ACC112 (cell line): ENCODE data around the gene MSL2.
"Not testable (repeated sequence)": the region's sequence is repeated elsewhere in the genome, so short reads cannot be mapped to it uniquely, and the experiment has no call there.

Source experiments
- H2AFZ ChIP-seq: fragments of 200-600 bp; sonication (generic); one replicate; pipeline ENCODE4 v1.6.0; 2017; ENCODE audit warnings: antibody characterized with exemption, low read length; ENCODE audit not compliant: unreplicated experiment
- H3K27ac ChIP-seq: fragments of 200-600 bp; sonication (generic); 2 replicates; pipeline ENCODE4 v1.5.1; 2014; ENCODE audit warnings: low read depth, mild to moderate bottlenecking, antibody characterized with exemption, low read length, moderate library complexity
- H3K27me3 ChIP-seq: fragments of 200-600 bp; sonication (generic); 2 replicates; pipeline ENCODE4 v1.6.1; 2014; ENCODE audit warnings: mild to moderate bottlenecking, antibody characterized with exemption, low read length, moderate library complexity, mixed read lengths; ENCODE audit not compliant: insufficient read depth
- H3K36me3 ChIP-seq: fragments of 200-600 bp; sonication (generic); 2 replicates; pipeline ENCODE4 v1.6.1; 2016; ENCODE audit warnings: mild to moderate bottlenecking, antibody characterized with exemption, low read length, moderate library complexity, mixed read lengths; ENCODE audit not compliant: insufficient read depth
- H3K4me1 ChIP-seq: fragments of 200-600 bp; sonication (generic); one replicate; pipeline ENCODE4 v1.6.1; 2016; ENCODE audit warnings: low read length, mixed read lengths; ENCODE audit not compliant: insufficient read depth, unreplicated experiment, control insufficient read depth
- H3K4me3 ChIP-seq: fragments of 200-600 bp; sonication (generic); 2 replicates; pipeline ENCODE4 v1.5.1; 2014; ENCODE audit warnings: mild to moderate bottlenecking, low read depth, low read length
- H3K79me2 ChIP-seq: fragments of 200-600 bp; sonication (generic); one replicate; pipeline ENCODE4 v1.6.0; 2016; ENCODE audit warnings: low read length; ENCODE audit not compliant: control insufficient read depth, unreplicated experiment, insufficient read depth

Gene MSL2

DNA sequence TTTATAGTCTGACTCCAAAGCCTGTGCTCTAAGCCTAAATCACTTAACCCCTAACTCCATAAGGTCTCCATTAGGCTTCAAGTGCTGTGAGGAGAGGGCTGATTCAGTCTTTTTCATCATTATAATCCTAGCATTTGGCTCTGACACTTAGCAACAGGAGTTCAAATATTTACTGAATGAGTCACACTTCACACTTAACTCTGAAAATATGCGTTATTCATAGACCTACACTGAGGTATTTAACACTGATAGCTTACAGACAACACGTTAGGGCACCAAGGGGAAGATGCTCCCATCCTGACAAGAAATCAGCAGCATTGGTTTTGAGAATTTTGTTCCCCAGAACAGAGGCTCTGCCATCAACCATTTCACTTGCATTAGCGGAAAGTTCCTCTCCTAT is 53.5 kb downstream of the MSL2 start:
- no peak overlapping the region for H2AFZ ChIP-seq
- H3K4me3 ChIP-seq, result no peak overlapping the region
- no peaks in the 10 kb centered on the region for H3K27me3 ChIP-seq
- peaks cover 11% of the 10 kb centered on the region for H3K79me2 ChIP-seq
- H3K27ac ChIP-seq, result peak overlapping the region; percentile 60
- peaks cover 28% of the 10 kb centered on the region for H3K4me1 ChIP-seq
- peaks cover 15% of the 10 kb centered on the region for H3K36me3 ChIP-seq

DNA sequence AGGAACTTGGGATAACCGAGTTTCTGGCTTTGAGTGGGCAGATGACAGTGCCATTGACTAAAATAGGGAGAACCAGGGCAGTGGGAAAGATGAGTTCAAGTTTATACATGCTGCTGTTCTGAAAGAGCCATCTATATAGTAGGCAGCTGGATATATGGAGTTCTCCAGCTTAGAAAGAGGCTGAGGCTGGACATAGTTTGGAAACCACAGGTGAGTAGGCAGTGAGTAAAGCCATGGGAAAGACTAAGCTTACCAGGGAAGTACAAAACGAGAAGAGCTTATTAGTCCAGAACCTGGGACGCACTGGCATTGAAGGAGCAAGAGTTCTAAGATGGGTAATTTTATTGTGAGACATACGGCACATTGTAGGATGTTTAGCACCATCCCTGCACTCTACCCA is 54.2 kb downstream of the MSL2 start:
- Histone ChIP-seq H3K27ac (peak overlapping the region; percentile 60), H2AFZ (no peak overlapping the region), H3K4me1 (peaks cover 22% of the 10 kb centered on the region), H3K36me3 (peaks cover 10% of the 10 kb centered on the region), H3K4me3 (no peak overlapping the region), H3K27me3 (no peaks in the 10 kb centered on the region), H3K79me2 (peaks cover 5% of the 10 kb centered on the region)

DNA sequence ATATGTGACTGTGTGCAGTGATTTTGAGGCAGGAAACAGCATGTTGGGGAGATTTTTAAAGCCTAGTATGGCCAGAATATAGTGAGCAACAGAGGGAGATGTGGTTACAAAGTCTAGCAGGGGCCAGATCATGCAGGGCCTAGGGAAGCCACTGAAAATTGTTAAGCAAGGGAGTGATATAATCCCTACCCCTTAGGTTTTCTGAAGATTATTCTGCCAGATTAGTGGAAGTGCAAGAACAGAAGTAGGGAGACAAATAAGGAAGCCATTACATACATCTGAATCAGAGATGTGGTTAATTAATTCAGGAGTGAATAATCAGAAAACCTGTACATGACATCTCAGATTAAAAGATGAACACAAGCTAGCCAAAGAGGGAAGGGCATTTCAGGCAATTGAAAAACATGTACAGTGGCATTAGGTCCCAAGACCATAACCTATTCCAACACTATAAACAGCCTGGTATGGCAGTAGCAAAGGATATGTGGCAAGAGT is 54.8 kb downstream of the MSL2 start:
- Histone ChIP-seq H3K36me3 (peaks cover 10% of the 10 kb centered on the region), H3K27me3 (no peaks in the 10 kb centered on the region), H2AFZ (no peak overlapping the region), H3K4me3 (no peak overlapping the region), H3K79me2 (peaks cover 4% of the 10 kb centered on the region), H3K4me1 (peaks cover 22% of the 10 kb centered on the region), H3K27ac (peak overlapping the region; percentile 60; the same call in 1 of the 2 replicates)

DNA sequence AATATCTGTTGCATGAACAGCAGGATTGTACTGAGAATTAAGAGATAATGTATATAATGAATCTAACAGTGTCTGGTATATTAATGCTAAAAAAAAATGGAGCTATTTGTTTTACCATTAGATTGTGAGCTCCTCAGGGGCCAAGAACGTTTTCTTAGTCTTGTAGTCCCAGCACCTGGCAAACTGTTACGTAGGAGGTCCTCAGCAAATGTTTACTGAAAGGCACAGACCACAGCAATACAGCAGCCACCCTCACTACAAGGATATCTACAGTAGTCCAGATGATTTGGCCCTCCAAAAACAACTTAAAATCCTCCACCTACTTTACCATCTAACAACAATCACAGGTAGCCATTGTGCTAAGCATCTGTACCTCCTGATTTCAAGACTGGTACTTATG is 59.7 kb downstream of the MSL2 start:
- no peaks in the 10 kb centered on the region for H3K27me3 ChIP-seq

DNA sequence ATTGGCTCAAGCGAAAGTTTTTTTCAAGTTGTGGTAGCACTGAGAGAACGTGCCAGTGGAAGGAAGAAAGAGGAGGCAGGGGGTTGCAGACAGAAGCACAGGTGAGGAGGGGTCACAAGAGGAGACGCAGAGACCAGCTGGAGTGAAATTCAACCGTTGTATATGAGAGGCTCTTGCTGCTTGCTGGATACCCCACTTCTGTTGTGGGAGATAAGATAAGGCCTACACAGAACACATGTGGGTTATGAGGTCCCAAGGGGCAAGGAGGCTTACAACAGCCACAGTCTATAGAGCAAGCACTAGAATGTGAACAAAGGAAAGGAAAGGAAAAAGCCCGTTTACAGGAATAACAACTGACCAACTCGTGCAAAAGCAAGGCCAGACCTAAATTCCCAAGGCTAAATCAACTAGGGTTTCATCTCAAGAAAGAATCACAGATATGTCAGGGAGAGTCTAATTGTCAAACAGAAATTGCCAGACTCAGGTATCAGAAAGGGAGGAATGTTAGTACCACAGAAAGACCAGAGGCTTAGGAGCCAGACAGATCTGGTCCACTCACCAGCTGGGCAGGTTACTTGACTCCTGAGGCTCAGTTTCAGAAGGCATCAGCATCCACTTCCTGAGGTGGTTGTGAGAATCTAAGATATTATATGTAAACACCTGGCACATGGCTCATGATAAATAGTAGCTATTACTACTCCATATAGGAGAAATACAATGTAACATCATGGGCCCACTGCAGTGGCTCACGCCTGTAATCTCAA is 60.9 kb downstream of the MSL2 start:
- Histone ChIP-seq H3K4me1 (no peaks in the 10 kb centered on the region), H3K27me3 (no peaks in the 10 kb centered on the region), H3K4me3 (no peak overlapping the region)

More for the DNA sequence above, 59.7 kb downstream of the MSL2 start:
- Histone ChIP-seq H3K79me2 (no peaks in the 10 kb centered on the region), H3K4me1 (peaks cover 5% of the 10 kb centered on the region), H3K27ac (no peak overlapping the region), H3K4me3 (no peak overlapping the region), H3K36me3 (no peaks in the 10 kb centered on the region), H2AFZ (no peak overlapping the region)

DNA sequence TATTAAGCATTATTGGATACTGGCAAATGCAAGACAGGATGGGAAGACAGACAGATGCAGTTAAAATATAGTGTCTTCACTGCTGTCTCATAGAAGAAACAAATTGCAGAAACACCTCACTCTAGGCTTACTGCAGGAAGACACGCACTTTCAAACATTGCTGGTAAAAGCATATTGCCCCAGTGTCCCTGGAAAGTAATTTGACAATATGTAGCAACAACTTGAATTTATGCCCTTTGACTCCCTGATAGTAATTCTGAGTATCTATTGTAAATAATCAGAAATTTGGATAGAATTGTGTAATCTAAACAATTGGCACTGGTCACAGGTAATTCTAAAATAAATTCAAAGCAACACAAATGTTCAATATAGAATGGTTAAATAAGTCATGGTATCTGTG is 62.0 kb downstream of the MSL2 start:
- H3K4me1 ChIP-seq, result no peaks in the 10 kb centered on the region
- H3K27ac ChIP-seq, result no peak overlapping the region
- H3K79me2 ChIP-seq, result no peaks in the 10 kb centered on the region
- H2AFZ ChIP-seq, result no peak overlapping the region
- no peaks in the 10 kb centered on the region for H3K27me3 ChIP-seq
- no peak overlapping the region for H3K4me3 ChIP-seq
- H3K36me3 ChIP-seq, result no peaks in the 10 kb centered on the region

More for the DNA sequence above, 60.9 kb downstream of the MSL2 start:
- Histone ChIP-seq H3K79me2 (no peaks in the 10 kb centered on the region), H2AFZ (no peak overlapping the region), H3K27ac (no peak overlapping the region), H3K36me3 (no peaks in the 10 kb centered on the region)

DNA sequence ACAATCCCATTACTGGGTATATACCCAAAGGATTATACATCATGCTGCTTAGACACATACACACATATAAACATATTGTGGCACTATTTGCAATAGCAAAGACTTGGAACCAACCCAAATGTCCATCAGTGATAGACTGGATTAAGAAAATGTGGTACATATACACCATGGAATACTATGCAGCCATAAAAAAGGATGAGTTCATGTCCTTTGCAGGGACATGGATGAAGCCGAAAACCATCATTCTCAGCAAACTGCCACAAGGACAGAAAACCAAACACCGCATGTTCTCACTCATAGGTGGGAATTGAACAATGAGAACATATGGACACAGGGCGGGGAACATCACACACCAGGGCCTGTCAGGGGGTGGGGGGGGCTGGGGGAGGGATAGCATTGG is 64.5 kb downstream of the MSL2 start:
- not testable (repeated sequence) for H3K36me3 ChIP-seq, H3K79me2 ChIP-seq, H3K27me3 ChIP-seq, H3K4me1 ChIP-seq, H3K4me3 ChIP-seq, H3K27ac ChIP-seq, H2AFZ ChIP-seq

DNA sequence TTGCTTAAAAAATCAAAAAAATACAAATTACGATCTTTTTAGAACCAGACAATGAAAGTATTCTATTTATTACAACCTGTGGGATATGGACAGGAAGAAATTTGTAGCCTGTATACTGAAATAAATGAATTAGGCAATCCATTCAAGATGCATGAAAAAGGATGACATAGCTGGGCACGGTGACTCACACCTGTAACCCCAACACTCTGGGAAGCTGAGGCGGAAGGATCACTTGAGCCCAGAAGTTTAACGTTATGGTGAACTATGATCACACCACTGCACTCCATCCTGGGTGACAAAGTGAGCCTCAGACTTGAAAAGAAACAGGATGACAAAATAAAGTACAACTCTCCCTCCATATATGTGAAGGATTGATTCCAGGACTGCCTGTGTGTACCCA is 74.1 kb downstream of the MSL2 start:
- no peaks in the 10 kb centered on the region for H3K36me3 ChIP-seq
- H3K27me3 ChIP-seq, result no peaks in the 10 kb centered on the region
- no peak overlapping the region for H3K27ac ChIP-seq
- no peaks in the 10 kb centered on the region for H3K4me1 ChIP-seq
- H3K4me3 ChIP-seq, result no peak overlapping the region
- H3K79me2 ChIP-seq, result no peaks in the 10 kb centered on the region
- H2AFZ ChIP-seq, result no peak overlapping the region

DNA sequence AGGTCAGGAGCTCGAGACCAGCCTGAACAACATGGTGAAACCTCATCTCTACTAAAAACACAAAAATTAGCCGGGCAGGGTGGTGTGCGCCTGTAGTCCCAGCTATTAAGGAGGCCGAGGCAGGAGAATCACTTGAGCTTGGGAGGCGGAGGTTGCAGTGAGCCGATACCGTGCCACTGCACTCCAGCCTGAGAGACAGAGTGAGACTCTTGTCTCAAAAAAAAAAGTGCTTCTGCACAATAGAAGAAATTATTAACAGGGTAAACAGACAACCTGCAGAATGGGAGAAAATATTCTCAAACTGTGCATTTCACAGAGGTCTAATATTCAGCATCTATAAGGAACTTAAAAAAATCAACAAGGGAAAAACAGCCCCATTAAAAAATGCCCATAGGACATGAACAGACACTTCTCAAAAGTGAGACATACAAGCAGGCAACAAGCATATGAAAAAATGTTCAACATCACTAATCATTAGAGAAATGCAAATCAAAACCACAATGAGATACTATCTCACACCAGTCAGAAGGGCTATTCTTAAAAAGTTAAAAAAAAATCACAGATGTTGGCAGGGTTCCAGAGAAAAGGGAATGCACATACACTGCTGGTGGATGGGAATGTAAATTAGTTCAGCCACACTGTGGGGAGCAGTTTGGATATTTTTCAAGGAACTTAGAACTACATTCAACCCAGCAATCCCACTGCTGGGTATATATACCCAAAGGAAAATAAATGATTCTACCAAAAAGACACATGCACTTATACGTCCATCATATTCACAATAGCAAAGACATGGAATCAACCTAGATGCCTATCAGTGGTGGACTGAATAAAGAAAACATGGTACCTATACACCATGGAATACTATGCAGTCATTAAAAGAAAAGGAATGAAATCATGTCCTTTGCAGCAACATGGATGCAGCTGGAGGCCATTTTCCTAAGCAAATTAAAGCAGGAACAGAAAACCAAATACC is 75.5 kb downstream of the MSL2 start:
- H3K36me3 ChIP-seq, result no peaks in the 10 kb centered on the region
- H3K27ac ChIP-seq, result no peak overlapping the region
- no peaks in the 10 kb centered on the region for H3K4me1 ChIP-seq
- no peak overlapping the region for H3K4me3 ChIP-seq
- no peaks in the 10 kb centered on the region for H3K79me2 ChIP-seq
- no peak overlapping the region for H2AFZ ChIP-seq
- H3K27me3 ChIP-seq, result no peaks in the 10 kb centered on the region

DNA sequence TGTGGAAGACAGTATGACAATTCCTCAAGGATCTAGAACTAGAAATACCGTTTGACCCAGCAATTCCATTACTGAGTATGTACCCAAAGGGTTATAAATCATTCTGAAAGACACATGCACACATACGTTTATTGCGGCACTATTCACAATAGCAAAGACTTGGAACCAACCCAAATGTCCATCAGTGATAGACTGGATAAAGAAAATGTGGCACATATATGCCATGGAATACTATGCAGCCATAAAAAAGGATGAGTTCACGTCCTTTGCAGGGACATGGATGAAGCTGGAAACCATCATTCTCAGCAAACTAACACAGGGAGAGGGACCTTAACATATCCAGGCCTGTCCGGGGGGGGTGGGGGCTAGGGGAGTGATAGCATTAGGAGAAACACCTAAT is 76.4 kb downstream of the MSL2 start:
- not testable (repeated sequence) for H3K27ac ChIP-seq, H3K79me2 ChIP-seq, H2AFZ ChIP-seq, H3K36me3 ChIP-seq, H3K4me3 ChIP-seq, H3K27me3 ChIP-seq, H3K4me1 ChIP-seq
